ENCODE data around the gene STX8.

GRCh38 chr17:9238340-9239245 is 337.0 kb downstream of the STX8 start:
- no peak for TF ChIP-seq GATA2 (IDR thresholded peaks at IDR 0.05; ENCODE audit: low read depth, low read length)
- no peak for TF ChIP-seq GATA3 (IDR thresholded peaks at IDR 0.05; ENCODE audit: low read depth, low read length)

Measured in SH-SY5Y (cell line).